ENCODE results near the gene TMEM225B.

The TMEM225B gene

DNA sequence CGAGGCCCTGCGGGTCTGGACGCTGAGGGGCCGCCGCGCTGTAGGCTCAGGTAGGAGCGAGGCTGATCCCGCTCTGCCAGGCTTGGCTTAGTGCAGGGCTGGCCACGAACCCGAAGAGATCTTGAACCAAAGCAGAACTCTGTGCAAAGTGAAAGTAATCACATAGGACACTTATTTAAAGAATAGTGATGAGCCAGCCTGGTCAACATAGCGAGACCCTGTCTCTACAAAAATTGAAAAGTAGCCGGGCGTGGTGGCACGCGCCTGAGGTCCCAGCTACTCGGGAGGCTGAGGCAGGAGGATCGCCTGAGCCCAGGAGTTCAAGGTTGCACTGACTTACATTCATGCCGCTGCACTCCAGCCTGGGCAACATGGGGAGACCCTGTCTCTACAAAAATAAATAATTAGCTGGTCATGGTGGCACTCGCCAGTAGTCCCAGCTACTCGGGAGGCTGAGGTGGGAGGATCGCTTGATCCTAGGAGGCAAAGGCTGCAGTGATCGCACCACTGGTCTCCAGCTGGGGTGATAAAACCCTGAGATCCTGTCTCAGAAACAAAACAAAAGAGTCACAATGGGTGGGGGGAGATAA is 19.2 kb downstream of the TMEM225B start:
- TF ChIP-seq, protein P1, sequence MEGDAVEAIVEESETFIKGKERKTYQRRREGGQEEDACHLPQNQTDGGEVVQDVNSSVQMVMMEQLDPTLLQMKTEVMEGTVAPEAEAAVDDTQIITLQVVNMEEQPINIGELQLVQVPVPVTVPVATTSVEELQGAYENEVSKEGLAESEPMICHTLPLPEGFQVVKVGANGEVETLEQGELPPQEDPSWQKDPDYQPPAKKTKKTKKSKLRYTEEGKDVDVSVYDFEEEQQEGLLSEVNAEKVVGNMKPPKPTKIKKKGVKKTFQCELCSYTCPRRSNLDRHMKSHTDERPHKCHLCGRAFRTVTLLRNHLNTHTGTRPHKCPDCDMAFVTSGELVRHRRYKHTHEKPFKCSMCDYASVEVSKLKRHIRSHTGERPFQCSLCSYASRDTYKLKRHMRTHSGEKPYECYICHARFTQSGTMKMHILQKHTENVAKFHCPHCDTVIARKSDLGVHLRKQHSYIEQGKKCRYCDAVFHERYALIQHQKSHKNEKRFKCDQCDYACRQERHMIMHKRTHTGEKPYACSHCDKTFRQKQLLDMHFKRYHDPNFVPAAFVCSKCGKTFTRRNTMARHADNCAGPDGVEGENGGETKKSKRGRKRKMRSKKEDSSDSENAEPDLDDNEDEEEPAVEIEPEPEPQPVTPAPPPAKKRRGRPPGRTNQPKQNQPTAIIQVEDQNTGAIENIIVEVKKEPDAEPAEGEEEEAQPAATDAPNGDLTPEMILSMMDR (IDR thresholded peaks at IDR 0.05; ENCODE audit: insufficient read depth, low read length, poor library complexity, severe bottlenecking): no peak

DNA sequence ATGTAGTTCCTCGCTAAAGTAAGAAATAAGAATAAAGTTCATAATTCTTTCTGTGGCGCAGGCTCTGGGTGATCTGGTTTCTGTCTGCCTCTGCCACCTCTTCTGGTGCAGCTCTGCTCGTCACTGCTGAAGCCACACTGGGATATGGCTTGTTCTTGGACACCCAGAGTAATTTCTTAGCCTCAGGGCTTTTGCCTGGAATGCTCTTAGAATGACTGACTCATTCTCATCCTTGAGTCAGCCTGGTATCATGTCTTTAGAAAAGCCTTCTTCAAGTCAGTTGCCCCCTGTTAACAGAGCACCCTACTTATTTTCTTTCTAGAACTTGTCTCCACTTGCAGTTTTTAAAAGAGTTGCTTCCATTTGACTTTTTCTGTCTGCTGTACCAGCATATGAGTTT is 20.7 kb downstream of the TMEM225B start:
- H3K27me3 ChIP-seq (replicated peaks; ENCODE audit: control insufficient read depth, insufficient read depth, low read length): no peaks in the 10 kb centered on the region
- DNase-seq (ENCODE audit: extremely low read depth, insufficient read length): no peak
- H3K4me3 ChIP-seq (replicated peaks; ENCODE audit: low read depth, low read length): no peak overlapping the region
- peaks cover 15% of the 10 kb centered on the region for H3K36me3 ChIP-seq (ENCODE audit: control insufficient read depth, insufficient read depth, low read length)
- TF ChIP-seq, protein P1 (IDR thresholded peaks at IDR 0.05; ENCODE audit: insufficient read depth, low read length, poor library complexity, severe bottlenecking): no peak

More for the DNA sequence above, 19.2 kb downstream of the TMEM225B start:
- no peak for DNase-seq (ENCODE audit: extremely low read depth, insufficient read length)
- Histone ChIP-seq H3K36me3 (ENCODE audit: control insufficient read depth, insufficient read depth, low read length) (peaks cover 14% of the 10 kb centered on the region), H3K4me3 (replicated peaks; ENCODE audit: low read depth, low read length) (peak overlapping the region; percentile 96), H3K27me3 (replicated peaks; ENCODE audit: control insufficient read depth, insufficient read depth, low read length) (no peaks in the 10 kb centered on the region)

DNA sequence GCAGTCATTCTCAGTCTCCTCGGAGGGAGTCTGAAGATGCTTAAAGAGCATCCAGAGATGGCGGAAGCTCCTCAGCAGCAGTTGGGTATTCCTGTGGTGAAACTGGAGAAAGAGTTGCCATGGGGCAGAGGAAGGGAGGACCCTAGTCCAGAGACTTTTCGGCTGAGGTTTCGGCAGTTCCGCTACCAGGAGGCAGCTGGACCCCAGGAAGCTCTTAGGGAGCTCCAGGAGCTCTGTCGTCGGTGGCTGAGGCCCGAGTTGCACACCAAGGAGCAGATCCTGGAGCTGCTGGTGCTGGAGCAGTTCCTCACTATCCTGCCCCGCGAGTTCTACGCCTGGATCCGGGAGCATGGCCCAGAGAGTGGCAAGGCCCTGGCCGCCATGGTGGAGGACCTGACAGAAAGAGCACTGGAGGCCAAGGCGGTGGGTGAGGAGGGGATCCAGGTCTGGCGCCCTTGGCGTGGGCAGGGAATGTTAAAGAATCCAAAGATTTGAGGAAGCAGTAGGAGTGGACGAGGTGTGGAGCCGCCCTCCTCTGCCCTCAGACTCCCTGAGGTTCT is 21.6 kb downstream of the TMEM225B start:
- Histone ChIP-seq H3K27me3 (replicated peaks; ENCODE audit: control insufficient read depth, insufficient read depth, low read length) (no peaks in the 10 kb centered on the region), H3K36me3 (ENCODE audit: control insufficient read depth, insufficient read depth, low read length) (peaks cover 21% of the 10 kb centered on the region), H3K4me3 (replicated peaks; ENCODE audit: low read depth, low read length) (no peak overlapping the region)
- no peak for DNase-seq (ENCODE audit: extremely low read depth, insufficient read length)
- TF ChIP-seq, protein P1 (IDR thresholded peaks at IDR 0.05; ENCODE audit: insufficient read depth, low read length, poor library complexity, severe bottlenecking): no peak

DNA sequence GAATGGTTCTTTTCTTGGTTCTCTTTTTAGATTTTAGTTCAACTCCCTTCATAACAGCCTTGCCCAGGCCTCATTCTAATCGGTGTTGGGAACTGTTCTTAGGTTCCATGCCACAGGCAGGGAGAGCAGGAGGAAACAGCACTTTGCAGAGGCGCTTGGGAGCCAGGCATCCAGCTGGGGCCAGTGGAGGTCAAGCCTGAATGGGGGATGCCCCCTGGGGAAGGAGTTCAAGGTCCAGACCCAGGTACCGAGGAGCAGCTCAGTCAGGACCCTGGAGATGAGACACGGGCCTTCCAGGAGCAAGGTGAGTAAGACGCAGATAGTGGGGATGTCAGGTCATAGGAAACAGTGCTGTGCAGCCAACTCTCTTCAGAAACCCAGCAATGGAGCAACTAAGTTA is 23.2 kb downstream of the TMEM225B start:
- H3K27me3 ChIP-seq (replicated peaks; ENCODE audit: control insufficient read depth, insufficient read depth, low read length): no peaks in the 10 kb centered on the region
- no peak for DNase-seq (ENCODE audit: extremely low read depth, insufficient read length)
- H3K36me3 ChIP-seq (ENCODE audit: control insufficient read depth, insufficient read depth, low read length): peaks cover 32% of the 10 kb centered on the region
- no peak overlapping the region for H3K4me3 ChIP-seq (replicated peaks; ENCODE audit: low read depth, low read length)
- TF ChIP-seq, protein P1 (IDR thresholded peaks at IDR 0.05; ENCODE audit: insufficient read depth, low read length, poor library complexity, severe bottlenecking): no peak

DNA sequence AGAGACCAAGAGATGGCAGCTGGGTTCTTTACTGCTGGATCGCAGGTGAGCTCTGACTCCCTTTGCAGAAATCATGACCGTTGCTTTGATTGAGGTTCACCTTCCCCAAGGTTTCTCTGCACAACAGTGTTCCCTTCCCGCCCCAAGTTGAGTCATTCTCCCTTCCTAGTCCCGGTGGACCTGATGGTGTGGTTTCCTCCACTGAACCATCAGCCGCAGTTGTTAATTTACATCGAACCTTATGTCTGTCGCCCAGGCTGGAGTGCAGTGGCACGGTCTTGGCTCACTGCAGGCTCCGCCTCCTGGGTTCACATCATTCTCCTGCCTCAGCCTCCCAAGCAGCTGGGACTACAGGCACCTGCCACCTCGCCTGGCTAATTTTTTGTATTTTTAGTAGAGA is 24.5 kb downstream of the TMEM225B start:
- no peak for DNase-seq (ENCODE audit: extremely low read depth, insufficient read length)
- no peak overlapping the region for H3K4me3 ChIP-seq (replicated peaks; ENCODE audit: low read depth, low read length)
- H3K27me3 ChIP-seq (replicated peaks; ENCODE audit: control insufficient read depth, insufficient read depth, low read length): no peaks in the 10 kb centered on the region
- peaks cover 35% of the 10 kb centered on the region for H3K36me3 ChIP-seq (ENCODE audit: control insufficient read depth, insufficient read depth, low read length)
- TF ChIP-seq, protein P1 (IDR thresholded peaks at IDR 0.05; ENCODE audit: insufficient read depth, low read length, poor library complexity, severe bottlenecking): no peak
